Psoas muscle (tissue), 8 donors: ENCODE measurements around the gene RIC8B. TPM values are rescaled to one million over a fixed set of nuclear protein-coding genes. Genes with fewer than 3 reads are reported as not detected.
A peak's percentile ranks its signal among the peaks of the same experiment; 100 is the strongest.

Source experiments
- ATAC-seq, 4 donors: fragments of 200-7000 bp; cut with Tn5 transposase; one replicate each; pipeline ENCODE4 v1.9.1; 2020; ENCODE audit warnings: moderate library complexity in 3 of 4, mild to moderate bottlenecking in 2 of 4
- DNase-seq, 2 donors: peaks; one replicate each; pipeline ENCODE4 v3.0.0-alpha.2; 2020
- H3K27ac ChIP-seq: fragments of 200-600 bp; one replicate; pipeline ENCODE4 v1.8.0; 2022
- H3K27me3 ChIP-seq, 3 donors: fragments of 200-600 bp in 1 of 3; one replicate each; pipeline versions ENCODE4 v1.6.1 to v1.8.0; 2013 to 2022; ENCODE audit warnings: low read length in 2 of 3, mild to moderate bottlenecking in 2 of 3, moderate library complexity in 1 of 3; ENCODE audit not compliant: insufficient read depth in 3 of 3
- H3K36me3 ChIP-seq, 2 donors: fragments of 200-600 bp in 1 of 2; one replicate each; pipeline versions ENCODE4 v1.6.1 to v1.8.0; 2013 to 2022; ENCODE audit warnings: low read depth in 1 of 2, mild to moderate bottlenecking in 1 of 2, moderate library complexity in 1 of 2; ENCODE audit not compliant: insufficient read depth in 1 of 2
- H3K4me1 ChIP-seq: fragments of 200-600 bp; one replicate; pipeline ENCODE4 v1.8.0; 2022
- H3K4me3 ChIP-seq: fragments of 200-600 bp; one replicate; pipeline ENCODE4 v1.8.0; 2022; ENCODE audit warnings: mild to moderate bottlenecking
- H3K9me3 ChIP-seq: fragments of 200-600 bp; one replicate; pipeline ENCODE4 v1.8.0; 2022
- WGBS, 3 donors: extraction: QIAGEN DNeasy Blood & Tissue Kit; methylation state at CpG; one replicate each; pipeline versions ENCODE4 v1.1.6 to v1.1.7; 2013; 5-methylcytosine and 5-hydroxymethylcytosine counted together
- intact Hi-C, 2 donors: fragments of 100-400 bp; cut with DNase I; formaldehyde crosslinking; loops; one replicate each; pipeline versions ENCODE4 v1.11.0 to v1.14.2; 2022
- polyA plus RNA-seq, 3 donors: library from polyadenylated mRNA; stranded (reverse); fragments of 200-250 nt; gene quantifications; one replicate each; pipeline ENCODE4 v1.2.3, GENCODE V29; 2013
- total RNA-seq, 4 donors: library from RNA; stranded (reverse); fragmentation: NEBNext Ultra II Directional in 2 of 4; extraction: Animal tissue kit (Norgen Biotek cat#: 25700) in 2 of 4; gene quantifications; one replicate each; pipeline versions ENCODE4 v1.2.1 to v1.2.4, GENCODE V29; 2021 to 2023
- TF ChIP-seq, protein P1 (sequence below): fragments of 200-600 bp; IDR thresholded peaks from one replicate; pipeline ENCODE4 v1.8.0; 2022; ENCODE audit warnings: antibody characterized with exemption
- donor health status: healthy with polysubstance abuse.
- donor health status: DM: no; HTN: no; CAD: no; lungs with moderate emphysema.
- donor health status: Bipolar disorder and iron deficiency.
- donor health status: healthy.
- donor health status: DM: yes; HTN: yes; CAD: no.
- donor health status: DM: no; HTN: no; CAD: no.
- donor health status: DM: no; HTN: no; CAD: no.
- donor health status: DM: yes; HTN: yes; CAD: no.

Gene RIC8B
- total and polyA plus RNA-seq, 7 donors = 4.9 to 19.3 (median 10.5) TPM

- intact Hi-C loops = no loop called here
- Histone ChIP-seq H3K36me3 (no peaks in the 10 kb centered on the region), H3K9me3 (no peaks in the 10 kb centered on the region), H3K27me3 (no peaks in the 10 kb centered on the region), H3K4me1 (peaks cover 5% of the 10 kb centered on the region), H3K4me3 (no peak overlapping the region), H3K27ac (no peak overlapping the region)
- TF ChIP-seq, protein P1, sequence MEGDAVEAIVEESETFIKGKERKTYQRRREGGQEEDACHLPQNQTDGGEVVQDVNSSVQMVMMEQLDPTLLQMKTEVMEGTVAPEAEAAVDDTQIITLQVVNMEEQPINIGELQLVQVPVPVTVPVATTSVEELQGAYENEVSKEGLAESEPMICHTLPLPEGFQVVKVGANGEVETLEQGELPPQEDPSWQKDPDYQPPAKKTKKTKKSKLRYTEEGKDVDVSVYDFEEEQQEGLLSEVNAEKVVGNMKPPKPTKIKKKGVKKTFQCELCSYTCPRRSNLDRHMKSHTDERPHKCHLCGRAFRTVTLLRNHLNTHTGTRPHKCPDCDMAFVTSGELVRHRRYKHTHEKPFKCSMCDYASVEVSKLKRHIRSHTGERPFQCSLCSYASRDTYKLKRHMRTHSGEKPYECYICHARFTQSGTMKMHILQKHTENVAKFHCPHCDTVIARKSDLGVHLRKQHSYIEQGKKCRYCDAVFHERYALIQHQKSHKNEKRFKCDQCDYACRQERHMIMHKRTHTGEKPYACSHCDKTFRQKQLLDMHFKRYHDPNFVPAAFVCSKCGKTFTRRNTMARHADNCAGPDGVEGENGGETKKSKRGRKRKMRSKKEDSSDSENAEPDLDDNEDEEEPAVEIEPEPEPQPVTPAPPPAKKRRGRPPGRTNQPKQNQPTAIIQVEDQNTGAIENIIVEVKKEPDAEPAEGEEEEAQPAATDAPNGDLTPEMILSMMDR = no peak
- 87 to 91% (median 90%) methylated on average over 11 of the region's 11 CpGs for WGBS, 3 donors
- ATAC-seq = no peak
- no peak for DNase-seq
Observed at GRCh38 chr12:106902053-106902452, 127.6 kb downstream of the RIC8B start.

- H3K36me3 ChIP-seq = no peaks in the 10 kb centered on the region
- peaks cover 0 to 4% (median 0%) of the 10 kb centered on the region in 3 donors for H3K27me3 ChIP-seq
- intact Hi-C loops = no loop called here
- H3K4me1 ChIP-seq = peaks cover 5% of the 10 kb centered on the region
- ATAC-seq (peak; percentile 91 to 100 (median 96)), DNase-seq (peak; percentile 75 to 85)
- H3K4me3 ChIP-seq = peak overlapping the region; percentile 63
- no peaks in the 10 kb centered on the region for H3K9me3 ChIP-seq
- H3K27ac ChIP-seq = no peak overlapping the region
- TF ChIP-seq, protein P1 = no peak
- WGBS, 3 donors = 2 to 5% (median 2%) methylated on average over 28 of the region's 28 CpGs
Observed at GRCh38 chr12:106903241-106903945, 128.9 kb downstream of the RIC8B start.

DNA sequence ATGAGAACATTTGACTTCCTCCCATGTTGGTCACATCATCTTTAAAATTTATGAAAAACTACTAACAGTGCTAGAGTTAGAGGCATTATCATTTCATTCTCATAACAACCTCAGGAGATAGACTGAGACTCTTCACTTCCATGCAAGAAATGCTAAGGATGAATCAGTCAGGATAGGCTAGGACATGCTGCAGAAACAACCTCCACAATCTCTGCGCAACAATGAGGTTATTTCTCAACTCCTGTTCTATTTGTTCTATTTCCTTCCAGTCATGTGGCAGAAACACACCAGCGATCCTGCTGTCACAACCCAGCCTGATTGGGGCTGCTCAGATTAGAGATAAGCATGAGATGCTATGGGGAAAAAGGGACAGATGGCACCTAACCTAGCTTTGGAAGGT lies 132.2 kb downstream of the RIC8B start:
- intact Hi-C loops = no loop called here
- Histone ChIP-seq H3K27ac (no peak overlapping the region), H3K36me3 (no peaks in the 10 kb centered on the region), H3K27me3 (peaks cover 0 to 4% (median 0%) of the 10 kb centered on the region in 3 donors), H3K4me3 (no peak overlapping the region), H3K4me1 (peaks cover 5% of the 10 kb centered on the region), H3K9me3 (no peaks in the 10 kb centered on the region)
- ATAC-seq (no peak), DNase-seq (no peak)
- 90 to 96% (median 94%) methylated on average over 2 of the region's 2 CpGs for WGBS, 3 donors
- TF ChIP-seq, protein P1 = no peak

GRCh38 chr12:106907411-106907810 lies 132.9 kb downstream of the RIC8B start:
- 68 to 74% (median 69%) methylated on average over 5 of the region's 5 CpGs for WGBS, 3 donors
- Histone ChIP-seq H3K4me3 (no peak overlapping the region), H3K27me3 (peaks cover 0 to 4% (median 0%) of the 10 kb centered on the region in 3 donors), H3K9me3 (no peaks in the 10 kb centered on the region), H3K36me3 (no peaks in the 10 kb centered on the region), H3K27ac (no peak overlapping the region), H3K4me1 (peaks cover 5% of the 10 kb centered on the region)
- ATAC-seq (no peak), DNase-seq (no peak)
- TF ChIP-seq, protein P1 = no peak
- intact Hi-C loops = no loop called here

DNA sequence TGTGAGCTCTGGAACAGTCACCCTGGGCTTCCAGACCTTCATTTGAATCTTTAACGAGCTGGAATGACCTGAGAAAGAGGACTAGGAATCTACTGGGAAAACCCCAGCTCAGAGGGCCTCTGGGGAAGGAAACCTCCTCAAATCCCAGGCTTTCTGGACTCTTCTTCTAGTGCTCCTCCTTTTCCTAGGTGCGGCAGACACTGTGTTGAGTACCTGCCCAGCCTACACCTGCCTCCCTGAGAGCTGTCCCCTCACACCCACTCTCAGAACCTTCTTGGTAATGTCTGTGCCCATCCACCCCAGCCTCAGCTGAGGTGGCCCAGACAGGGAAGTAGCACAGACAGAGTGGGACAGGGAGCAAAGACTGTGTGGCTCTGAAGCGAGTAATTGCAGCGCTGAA lies 133.4 kb downstream of the RIC8B start:
- no peak for DNase-seq
- H3K4me3 ChIP-seq = no peak overlapping the region
- ATAC-seq = no peak
- H3K9me3 ChIP-seq = no peaks in the 10 kb centered on the region
- intact Hi-C loops = no loop called here
- H3K27ac ChIP-seq = no peak overlapping the region
- WGBS, 3 donors = 79 to 82% (median 79%) methylated on average over 4 of the region's 4 CpGs
- H3K27me3 ChIP-seq = peaks cover 0 to 4% (median 0%) of the 10 kb centered on the region in 3 donors
- TF ChIP-seq, protein P1 = no peak
- peaks cover 5% of the 10 kb centered on the region for H3K4me1 ChIP-seq
- no peaks in the 10 kb centered on the region for H3K36me3 ChIP-seq
